A673 (cell line): Measurements from ENCODE around the gene MARK2.

Experiments
- CTCF ChIP-seq: fragments of 300-800, 200-600 bp; sonication (generic); conservative IDR thresholded peaks from 2 replicates; pipeline ENCODE4 v1.5.1; 2017; ENCODE audit warnings: low read depth, mild to moderate bottlenecking, antibody characterized with exemption, low read length, moderate library complexity, mixed read lengths
- EZH2 ChIP-seq: fragments of 200-600 bp; sonication (generic); IDR thresholded peaks from 2 replicates; pipeline ENCODE4 v1.6.1; 2017; ENCODE audit warnings: borderline replicate concordance, low read depth, mild to moderate bottlenecking, mixed read lengths, antibody characterized with exemption, low read length; ENCODE audit not compliant: poor library complexity, severe bottlenecking

- TF ChIP-seq CTCF (no peak), EZH2 (no peak)
Observed at GRCh38 chr11:63862923-63863322, 24.0 kb downstream of the MARK2 start.
